Keratinocyte (primary cell): ENCODE results near the gene KLC1.

Experiments
- EZH2 ChIP-seq: IDR thresholded peaks from one replicate; pipeline ENCODE4 v1.6.1; 2012; ENCODE audit warnings: inconsistent platforms, mild to moderate bottlenecking, low read length, moderate library complexity
- TF ChIP-seq, protein P1 (sequence below), 3 experiments: IDR thresholded peaks in 1 of 3; conservative IDR thresholded peaks in 1 of 3; optimal IDR thresholded peaks in 1 of 3; 2 replicates in 2 of 3; 3 replicates in 1 of 3; pipeline versions ENCODE3 to v1.5.1; 2011; ENCODE audit warnings: low read length in 3 of 3, mild to moderate bottlenecking in 3 of 3, moderate library complexity in 2 of 3, control low read depth in 1 of 3, inconsistent platforms in 1 of 3; ENCODE audit not compliant: insufficient read depth in 2 of 3; ENCODE audit errors: extremely low read depth in 1 of 3

DNA sequence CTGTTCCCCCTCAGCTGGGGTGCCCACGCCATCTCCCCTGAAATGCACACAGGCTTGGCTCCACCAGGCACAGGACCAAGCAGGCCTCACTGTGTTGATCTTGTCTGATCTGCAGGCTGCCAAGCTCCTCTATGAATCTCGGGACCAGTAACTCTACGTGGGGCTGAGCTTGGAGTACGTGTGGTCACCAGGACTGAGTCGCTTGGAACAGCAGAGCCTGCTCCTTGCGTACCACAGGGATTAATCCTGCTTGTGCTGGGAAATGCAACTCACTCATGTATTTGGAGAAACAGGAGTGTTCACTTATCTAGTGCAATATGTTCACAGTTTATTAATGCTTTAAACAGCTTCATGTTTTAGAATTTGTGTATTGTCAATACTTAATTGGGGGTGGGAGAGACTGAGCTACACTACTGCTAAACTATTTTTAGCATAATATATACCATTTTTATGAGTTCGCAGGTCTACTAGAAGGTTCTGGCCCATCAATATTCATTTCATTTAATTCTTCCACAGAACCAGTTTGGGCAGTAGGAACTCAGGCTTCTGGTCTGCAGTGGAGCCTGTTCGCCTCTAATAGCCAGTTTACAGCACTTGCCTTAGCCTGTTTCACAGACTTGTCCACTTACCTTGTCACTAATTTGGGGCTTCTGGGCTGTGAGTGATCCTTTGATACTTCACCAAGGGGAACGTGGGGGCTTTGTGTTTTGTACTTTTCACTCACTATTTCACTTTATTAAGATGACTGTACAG lies 104.0 kb downstream of the KLC1 start:
- TF ChIP-seq, protein P1, sequence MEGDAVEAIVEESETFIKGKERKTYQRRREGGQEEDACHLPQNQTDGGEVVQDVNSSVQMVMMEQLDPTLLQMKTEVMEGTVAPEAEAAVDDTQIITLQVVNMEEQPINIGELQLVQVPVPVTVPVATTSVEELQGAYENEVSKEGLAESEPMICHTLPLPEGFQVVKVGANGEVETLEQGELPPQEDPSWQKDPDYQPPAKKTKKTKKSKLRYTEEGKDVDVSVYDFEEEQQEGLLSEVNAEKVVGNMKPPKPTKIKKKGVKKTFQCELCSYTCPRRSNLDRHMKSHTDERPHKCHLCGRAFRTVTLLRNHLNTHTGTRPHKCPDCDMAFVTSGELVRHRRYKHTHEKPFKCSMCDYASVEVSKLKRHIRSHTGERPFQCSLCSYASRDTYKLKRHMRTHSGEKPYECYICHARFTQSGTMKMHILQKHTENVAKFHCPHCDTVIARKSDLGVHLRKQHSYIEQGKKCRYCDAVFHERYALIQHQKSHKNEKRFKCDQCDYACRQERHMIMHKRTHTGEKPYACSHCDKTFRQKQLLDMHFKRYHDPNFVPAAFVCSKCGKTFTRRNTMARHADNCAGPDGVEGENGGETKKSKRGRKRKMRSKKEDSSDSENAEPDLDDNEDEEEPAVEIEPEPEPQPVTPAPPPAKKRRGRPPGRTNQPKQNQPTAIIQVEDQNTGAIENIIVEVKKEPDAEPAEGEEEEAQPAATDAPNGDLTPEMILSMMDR (optimal IDR thresholded peaks at IDR 0.05 in 1 of 3, IDR thresholded peaks at IDR 0.05 in 1 of 3, conservative IDR thresholded peaks at IDR 0.05 in 1 of 3; ENCODE audit: extremely low read depth in 1 of 3, insufficient read depth in 2 of 3, low read length in 3 of 3): no peak
- no peak for TF ChIP-seq EZH2
